GDM1 (cell line): ENCODE data around the gene RYK.
"Not testable (repeated sequence)": the region's sequence is repeated elsewhere in the genome, so short reads cannot be mapped to it uniquely, and the experiment has no call there.

ENCODE experiments used
- DNase-seq: peaks from one replicate; lab custom pipeline; 2025; lab: John Stamatoyannopoulos, UW

Gene RYK

GRCh38 chr3:134250717-134251220 is at the start of gene RYK:
TSS of gene RYK (minus strand) at chr3:134250859. CDS start at chr3:134250654, 205 bp downstream.
- peak; percentile 70 for DNase-seq

GRCh38 chr3:134299888-134300206 is 49.2 kb upstream of the RYK start:
- no peak for DNase-seq

GRCh38 chr3:134299185-134299887 is 48.7 kb upstream of the RYK start:
- DNase-seq = no peak

- no peak for DNase-seq
Observed at GRCh38 chr3:134298249-134298648, 47.6 kb upstream of the RYK start.

- DNase-seq = no peak
Observed at GRCh38 chr3:134296616-134297015, 46.0 kb upstream of the RYK start.

- no peak for DNase-seq
Observed at GRCh38 chr3:134295930-134296329, 45.3 kb upstream of the RYK start.

- peak; percentile 50 for DNase-seq
Observed at GRCh38 chr3:134294302-134295280, 43.9 kb upstream of the RYK start.

GRCh38 chr3:134291319-134292254 is 40.9 kb upstream of the RYK start:
- DNase-seq = no peak

- no peak for DNase-seq
Observed at GRCh38 chr3:134287512-134287911, 36.9 kb upstream of the RYK start.

- DNase-seq = no peak
Observed at GRCh38 chr3:134284438-134284837, 33.8 kb upstream of the RYK start.

- DNase-seq = no peak
Observed at GRCh38 chr3:134282659-134283047, 32.0 kb upstream of the RYK start.

GRCh38 chr3:134281912-134282658 is 31.4 kb upstream of the RYK start:
- no peak for DNase-seq

- no peak for DNase-seq
Observed at GRCh38 chr3:134279466-134279865, 28.8 kb upstream of the RYK start.

GRCh38 chr3:134277066-134277660 is 26.5 kb upstream of the RYK start:
- no peak for DNase-seq

GRCh38 chr3:134276086-134276485 is 25.4 kb upstream of the RYK start:
- no peak for DNase-seq

GRCh38 chr3:134275110-134275509 is 24.5 kb upstream of the RYK start:
- DNase-seq = not testable (repeated sequence)

- no peak for DNase-seq
Observed at GRCh38 chr3:134274571-134274970, 23.9 kb upstream of the RYK start.

GRCh38 chr3:134267996-134268395 is 17.3 kb upstream of the RYK start:
- DNase-seq = no peak

- no peak for DNase-seq
Observed at GRCh38 chr3:134260987-134261386, 10.3 kb upstream of the RYK start.

GRCh38 chr3:134258761-134259347 is 8.2 kb upstream of the RYK start:
- no peak for DNase-seq
